ENCODE measurements around the gene NUDT4.

Gene NUDT4

GRCh38 chr12:93447555-93448290, 70.0 kb downstream of the NUDT4 start:
- DNase-seq (ENCODE audit: low spot score) = no peak
- TF ChIP-seq CTCF (IDR thresholded peaks at IDR 0.05; ENCODE audit: extremely low read depth, insufficient read depth, missing control alignments) = no peak
- in situ Hi-C loops (cut with MboI; ENCODE audit: low pct_unique_long_range_greater_than_20kb, low sequenced_read_pairs, unreplicated experiment) = no loop called here

GRCh38 chr12:93448796-93449195, 71.1 kb downstream of the NUDT4 start:
- no peak for DNase-seq (ENCODE audit: low spot score)
- in situ Hi-C loops (cut with MboI; ENCODE audit: low pct_unique_long_range_greater_than_20kb, low sequenced_read_pairs, unreplicated experiment) = no loop called here
- TF ChIP-seq CTCF (IDR thresholded peaks at IDR 0.05; ENCODE audit: extremely low read depth, insufficient read depth, missing control alignments) = no peak

- in situ Hi-C loops (cut with MboI; ENCODE audit: low pct_unique_long_range_greater_than_20kb, low sequenced_read_pairs, unreplicated experiment) = no loop called here
- DNase-seq (ENCODE audit: low spot score) = peak; percentile 41
- no peak for TF ChIP-seq CTCF (IDR thresholded peaks at IDR 0.05; ENCODE audit: extremely low read depth, insufficient read depth, missing control alignments)
These were observed 71.6 kb downstream of the NUDT4 start for GRCh38 chr12:93449277-93449676.

DNA sequence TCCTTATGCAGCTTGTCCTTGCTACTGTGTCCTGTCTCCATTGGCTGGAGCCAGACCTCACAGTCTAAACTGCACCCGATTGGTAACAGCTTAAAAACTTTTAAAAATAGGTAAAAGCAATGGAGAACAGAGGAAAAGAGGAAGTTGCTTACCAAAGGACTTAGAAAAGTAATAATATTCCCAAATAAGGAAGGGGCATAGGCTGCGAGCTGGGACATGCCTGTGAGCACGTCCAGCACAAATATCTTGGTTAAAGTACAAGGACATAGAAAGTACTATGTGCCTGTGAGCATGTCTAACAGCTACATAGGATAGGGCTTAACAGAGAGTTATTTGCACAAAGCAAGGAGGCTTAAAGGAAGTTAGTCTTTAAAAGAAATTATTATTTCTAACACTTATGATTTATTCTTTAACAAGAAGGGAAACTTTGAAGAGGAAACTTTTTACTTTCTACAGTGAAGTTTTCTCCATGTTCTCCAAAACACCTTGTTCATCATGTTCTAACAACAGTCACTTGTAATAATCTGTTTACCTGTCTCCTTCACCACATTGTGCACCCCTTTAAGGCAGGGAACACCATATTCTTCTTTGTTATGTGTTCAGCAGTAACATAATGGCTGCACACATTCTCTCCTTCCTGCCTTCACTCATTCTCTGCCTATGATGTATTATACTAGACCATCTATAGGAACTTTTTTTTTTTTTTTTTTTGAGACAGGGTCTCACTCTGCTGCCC, 73.9 kb downstream of the NUDT4 start:
- DNase-seq (ENCODE audit: low spot score) = no peak
- TF ChIP-seq CTCF (IDR thresholded peaks at IDR 0.05; ENCODE audit: extremely low read depth, insufficient read depth, missing control alignments) = no peak
- in situ Hi-C loops (cut with MboI; ENCODE audit: low pct_unique_long_range_greater_than_20kb, low sequenced_read_pairs, unreplicated experiment) = no loop called here

DNA sequence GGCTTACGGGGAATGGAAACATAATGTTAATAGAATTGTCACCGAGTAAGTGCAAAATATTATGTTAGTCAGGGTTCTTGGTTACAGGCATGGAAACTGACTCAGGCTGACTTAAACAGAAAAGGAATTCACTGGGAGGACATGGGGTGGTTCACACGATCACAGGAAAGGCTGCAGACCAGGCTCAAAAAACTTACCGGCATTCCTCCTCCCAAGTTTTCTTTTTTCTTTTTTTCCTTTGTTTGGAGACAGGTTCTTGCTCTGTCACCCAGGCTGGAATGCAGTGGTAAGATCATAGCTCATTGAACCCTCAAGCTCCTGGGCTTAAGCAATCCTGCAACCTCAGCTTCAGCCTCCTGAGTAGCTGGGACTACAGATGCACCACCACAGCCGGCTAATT, 75.9 kb downstream of the NUDT4 start:
- no peak for DNase-seq (ENCODE audit: low spot score)
- in situ Hi-C loops (cut with MboI; ENCODE audit: low pct_unique_long_range_greater_than_20kb, low sequenced_read_pairs, unreplicated experiment) = no loop called here
- TF ChIP-seq CTCF (IDR thresholded peaks at IDR 0.05; ENCODE audit: extremely low read depth, insufficient read depth, missing control alignments) = no peak

GRCh38 chr12:93456077-93456476, 78.4 kb downstream of the NUDT4 start:
- TF ChIP-seq CTCF (IDR thresholded peaks at IDR 0.05; ENCODE audit: extremely low read depth, insufficient read depth, missing control alignments) = no peak
- DNase-seq (ENCODE audit: low spot score) = no peak
- in situ Hi-C loops (cut with MboI; ENCODE audit: low pct_unique_long_range_greater_than_20kb, low sequenced_read_pairs, unreplicated experiment) = no loop called here

Measured in GM13977 (cell line).